Germinal center (tissue), 1 donor: ENCODE results near the gene CMBL.
A peak's percentile ranks its signal among the peaks of the same experiment; 100 is the strongest.
"Not testable (repeated sequence)": the region's sequence is repeated elsewhere in the genome, so short reads cannot be mapped to it uniquely, and the experiment has no call there.

Experiments
- DNase-seq: peaks from one replicate; pipeline ENCODE4 v3.0.0; 2012; ENCODE audit warnings: mixed read lengths, low spot score

CMBL gene

DNA sequence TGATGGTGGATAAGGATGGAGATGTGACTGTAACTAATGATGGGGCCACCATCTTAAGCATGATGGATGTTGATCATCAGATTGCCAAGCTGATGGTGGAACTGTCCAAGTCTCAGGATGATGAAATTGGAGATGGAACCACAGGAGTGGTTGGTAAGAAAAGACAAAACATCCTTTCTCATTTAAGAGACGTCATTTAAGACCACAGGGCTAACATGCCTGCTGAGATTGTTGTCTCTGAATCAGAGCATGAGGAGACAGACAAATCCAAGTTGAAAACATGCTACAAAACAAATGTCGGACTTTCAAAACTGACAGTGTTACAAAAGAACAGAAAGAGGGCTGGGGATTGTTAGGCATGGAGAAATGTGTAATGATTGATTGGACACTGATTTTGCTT is 53.0 kb downstream of the CMBL start:
- DNase-seq, result no peak

DNA sequence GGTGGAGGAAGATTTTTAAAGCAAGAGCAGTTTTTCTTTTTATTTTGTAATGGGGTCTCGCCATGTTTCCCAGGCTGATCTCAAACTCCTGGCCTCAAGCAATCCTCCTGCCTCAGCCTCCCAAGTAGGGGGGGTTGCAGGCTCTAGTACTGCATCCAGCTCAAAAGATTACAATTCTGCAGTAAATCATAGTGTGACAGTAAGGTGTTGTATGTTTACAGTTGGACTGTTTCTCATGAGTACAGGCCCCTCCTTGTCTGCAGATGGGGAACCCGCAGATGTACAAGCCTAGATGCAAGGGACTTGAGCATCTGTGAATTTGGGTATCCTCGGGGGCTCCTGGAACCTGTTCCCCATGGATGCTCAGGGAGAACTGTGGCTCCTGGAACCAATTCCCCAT is 54.3 kb downstream of the CMBL start:
- DNase-seq, result no peak

DNA sequence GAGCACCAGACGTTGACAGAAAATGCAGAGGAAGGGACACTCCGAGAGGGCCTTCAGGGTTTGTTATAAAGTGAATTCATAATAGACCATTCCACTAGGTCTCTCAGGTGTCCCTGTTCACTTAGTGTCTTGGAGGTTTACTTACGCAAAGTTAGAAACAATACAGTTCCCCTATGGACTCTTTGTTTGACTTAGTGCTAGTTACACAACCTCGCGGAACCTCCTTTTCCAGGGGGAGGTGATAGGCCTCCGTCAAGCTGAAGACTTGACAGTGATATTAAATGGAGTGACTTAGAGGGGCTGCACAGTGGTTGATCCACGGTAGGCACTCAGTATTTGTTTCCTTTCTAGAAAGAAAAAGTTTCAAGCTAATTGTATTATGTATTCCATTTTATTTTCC is 56.3 kb downstream of the CMBL start:
- DNase-seq, result no peak

DNA sequence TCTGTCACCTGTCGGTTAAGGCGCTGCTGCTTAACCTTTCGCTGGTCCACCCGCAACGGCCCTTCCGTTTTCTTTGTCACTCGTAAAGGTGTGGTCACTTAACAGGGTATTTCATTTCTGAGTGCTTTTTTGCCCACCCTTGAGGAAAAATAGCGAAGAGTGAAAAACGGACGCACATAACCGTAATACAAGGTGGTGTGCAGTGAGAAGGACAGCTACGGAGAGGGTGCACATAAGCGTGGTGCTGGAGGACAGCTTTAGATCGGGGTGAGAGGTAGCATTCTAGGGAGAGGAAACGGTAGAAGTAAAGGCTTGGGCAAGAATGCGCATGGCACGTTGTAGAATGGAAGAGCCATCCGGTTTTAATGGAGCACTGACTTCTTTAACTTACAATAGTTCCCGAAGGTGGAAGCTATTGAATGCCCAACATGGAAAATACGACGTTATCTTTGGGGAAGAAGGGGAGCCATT is 56.9 kb downstream of the CMBL start:
- peak; percentile 40 for DNase-seq

DNA sequence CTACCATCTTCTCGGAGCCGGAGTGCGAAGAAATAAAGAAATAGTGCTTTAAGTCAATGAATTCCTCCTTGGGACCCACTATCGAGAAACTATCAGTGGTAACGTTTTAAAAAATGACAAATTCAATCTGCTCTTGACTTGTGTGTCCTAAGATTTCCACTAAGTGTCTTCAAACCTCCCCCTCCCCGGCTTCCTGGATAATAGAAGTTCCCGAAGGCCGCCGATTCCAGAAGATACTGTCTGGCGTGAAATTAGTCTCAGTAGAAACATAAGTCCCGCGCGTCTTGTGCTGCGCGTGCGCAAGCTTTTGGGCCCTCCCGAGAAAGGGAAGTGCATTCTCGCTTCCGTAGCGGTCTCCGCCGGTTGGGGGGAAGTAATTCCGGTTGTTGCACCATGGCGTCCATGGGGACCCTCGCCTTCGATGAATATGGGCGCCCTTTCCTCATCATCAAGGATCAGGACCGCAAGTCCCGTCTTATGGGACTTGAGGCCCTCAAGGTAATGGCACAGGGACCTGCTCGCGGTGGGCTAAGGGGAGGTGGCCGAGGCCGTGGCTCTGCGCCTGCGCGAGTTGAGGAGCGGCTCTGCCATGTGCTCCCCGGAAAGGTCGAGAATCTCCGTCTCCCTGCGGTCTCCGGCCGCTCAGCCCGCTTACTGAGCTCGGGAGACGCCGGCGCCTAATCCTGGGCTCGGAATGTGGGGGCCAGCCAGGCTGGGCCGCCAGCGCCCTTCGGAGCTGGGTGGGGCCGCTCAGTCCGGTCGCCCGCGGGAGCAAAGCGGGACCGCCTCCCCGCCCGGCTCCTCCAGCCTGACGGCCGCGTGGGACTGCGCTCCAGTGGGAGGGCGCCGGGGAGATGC is 57.5 kb downstream of the CMBL start, which contains the start of gene CCT5:
CCT5 (plus strand) TSS at position 333 of the 858 bp plus-strand sequence; CDS start at position 394, 61 bp downstream.
- DNase-seq, result peak; percentile 95

DNA sequence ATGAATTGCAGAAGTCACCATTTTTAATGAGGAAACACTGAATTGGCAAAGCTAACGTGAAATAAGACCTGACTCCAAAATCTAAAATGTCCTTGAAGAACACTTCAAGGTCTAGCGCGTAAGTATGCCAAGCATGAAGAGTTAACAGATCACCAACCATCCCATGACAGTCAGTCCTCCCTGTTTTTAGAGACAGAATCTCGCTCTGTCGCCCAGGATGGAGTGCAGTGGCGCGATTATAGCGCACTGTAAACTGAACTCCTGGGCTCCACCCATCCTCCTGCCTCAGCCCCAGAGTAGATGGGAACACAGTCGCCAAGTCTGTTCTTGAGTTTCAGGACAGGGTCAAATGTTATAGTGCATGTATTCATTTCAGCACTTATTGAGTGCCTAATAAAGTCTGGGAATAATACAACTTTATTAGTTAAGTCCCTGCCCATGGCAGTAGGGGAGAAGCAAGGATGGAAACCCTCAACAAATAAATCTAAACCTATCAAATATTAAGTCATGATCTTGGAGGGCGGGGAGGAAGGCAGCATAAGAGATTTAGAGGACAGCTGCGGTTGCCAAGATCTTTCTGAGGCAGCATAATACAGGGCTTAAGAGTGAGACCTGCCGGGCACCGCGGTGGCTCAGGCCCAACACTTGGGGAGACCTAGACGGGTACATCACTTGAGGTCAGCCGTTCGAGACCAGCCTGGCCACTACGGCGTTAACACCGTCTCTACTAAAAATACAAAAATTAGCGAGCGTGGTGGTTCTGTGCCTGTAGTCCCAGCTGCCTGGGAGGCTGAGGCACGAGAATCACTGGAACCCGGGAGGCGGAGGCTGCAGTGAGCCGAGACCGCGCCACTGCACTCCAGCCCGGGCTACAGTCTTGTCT is 59.1 kb downstream of the CMBL start:
- no peak for DNase-seq

DNA sequence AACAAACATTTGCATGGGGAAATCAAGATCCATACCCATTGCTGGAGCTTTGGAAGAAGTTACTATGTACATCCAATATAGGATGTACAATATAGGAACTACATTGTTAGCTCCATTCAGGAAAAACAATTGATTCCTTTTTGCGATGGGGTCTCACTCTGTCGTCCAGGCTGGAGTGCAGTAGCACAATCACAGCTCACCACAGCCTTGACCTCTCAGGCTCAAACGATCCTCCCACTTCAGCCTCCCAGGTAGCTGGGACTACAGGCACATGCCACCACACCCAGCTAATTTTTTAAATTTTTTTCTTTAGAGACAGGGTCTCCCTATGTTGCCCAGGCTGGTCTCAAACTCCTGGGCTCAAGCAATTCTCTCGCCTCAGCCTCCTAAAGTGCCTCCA is 60.5 kb downstream of the CMBL start:
- not testable (repeated sequence) for DNase-seq

DNA sequence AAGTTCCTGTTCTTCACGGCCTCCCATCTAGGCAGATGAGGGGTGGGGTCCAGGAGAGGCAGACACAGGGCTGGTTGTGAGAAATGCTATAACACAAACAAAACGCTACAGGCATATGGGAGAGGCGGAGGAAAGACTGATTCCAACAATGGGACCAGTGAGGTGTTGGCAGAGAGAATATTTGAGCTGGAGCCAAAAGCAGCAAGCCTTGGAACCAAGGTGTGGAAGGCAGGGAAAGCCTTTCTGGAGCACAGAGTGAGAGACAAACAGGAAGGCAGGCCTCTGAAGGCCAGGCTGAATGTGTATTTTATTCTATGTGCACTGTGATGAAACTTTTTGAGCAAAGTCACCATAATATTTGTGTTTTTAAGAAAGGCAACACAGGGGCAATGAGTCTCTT is 60.9 kb downstream of the CMBL start:
- DNase-seq, result no peak

DNA sequence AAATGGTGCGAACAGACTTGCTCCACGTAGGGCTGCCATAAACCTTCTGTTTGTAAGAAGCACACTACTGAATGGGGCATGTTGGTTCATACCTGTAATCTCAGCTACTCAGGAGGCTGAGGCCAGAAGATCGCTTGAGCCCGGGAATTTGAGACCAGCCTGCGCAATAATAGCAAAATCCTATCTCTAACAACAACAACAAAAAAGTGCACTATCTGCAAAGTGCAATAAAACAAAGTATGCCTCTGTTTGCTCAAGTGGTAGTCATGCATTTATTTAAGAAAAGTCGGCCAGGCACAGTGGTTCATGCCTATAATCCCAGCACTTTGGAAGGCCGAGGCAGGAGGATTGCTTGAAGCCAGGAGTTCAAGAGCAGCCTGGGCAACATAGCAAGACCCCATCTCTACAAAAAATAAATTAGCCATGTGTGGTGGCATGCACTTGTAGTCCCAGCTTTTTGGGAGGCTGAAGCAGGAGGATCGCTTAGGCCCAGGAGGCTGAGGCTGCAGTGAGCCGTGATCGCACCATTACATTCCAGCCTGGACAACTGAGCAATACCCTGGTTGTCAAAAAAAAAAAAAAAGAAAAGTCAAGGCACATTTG is 63.3 kb downstream of the CMBL start:
- DNase-seq, result no peak

DNA sequence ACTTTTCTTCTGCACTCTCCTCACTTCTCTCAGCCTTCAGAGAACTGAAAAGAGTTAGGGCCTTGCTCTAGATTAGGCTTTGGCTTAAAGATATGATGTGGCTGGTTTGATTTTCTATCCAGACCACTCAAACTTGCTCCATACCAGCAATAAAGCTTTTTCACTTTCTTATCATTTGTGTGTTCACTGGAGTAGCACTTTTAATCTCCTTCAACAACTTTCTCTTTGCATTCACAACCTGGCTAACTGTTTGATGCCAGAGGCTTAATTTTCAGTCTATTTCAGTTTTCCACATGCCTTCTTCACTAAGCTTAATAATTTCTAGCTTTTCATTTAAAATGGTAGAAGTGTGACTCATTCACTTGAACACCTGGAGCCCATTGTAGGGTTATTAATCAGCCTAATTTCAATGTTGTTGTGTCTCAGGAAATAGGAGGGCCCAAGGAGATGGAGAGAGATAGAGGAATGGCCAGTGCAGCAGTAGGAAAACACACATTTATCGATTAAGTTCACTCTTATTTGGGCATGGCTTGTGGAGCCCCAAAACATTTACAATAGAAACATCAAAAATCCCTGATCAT is 64.0 kb downstream of the CMBL start:
- no peak for DNase-seq

DNA sequence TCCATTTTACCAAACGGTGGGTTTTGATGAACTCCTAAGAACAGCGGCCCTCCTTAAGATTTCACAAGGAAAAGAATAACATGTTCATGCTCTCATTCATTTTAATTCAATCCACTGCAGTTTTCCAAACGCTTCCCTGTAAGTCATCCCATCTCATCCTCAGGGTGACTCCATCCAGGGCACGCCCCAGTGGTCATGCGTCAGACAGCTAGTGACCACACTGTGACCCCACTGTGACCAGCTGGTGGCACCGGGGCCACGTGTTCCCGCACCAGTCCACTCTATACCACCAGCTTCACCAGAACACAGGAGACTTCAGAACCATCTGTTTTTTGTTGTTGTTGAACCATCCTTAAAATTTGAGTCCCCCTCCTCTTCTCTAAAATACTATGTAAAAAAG is 72.4 kb downstream of the CMBL start:
- DNase-seq, result no peak

DNA sequence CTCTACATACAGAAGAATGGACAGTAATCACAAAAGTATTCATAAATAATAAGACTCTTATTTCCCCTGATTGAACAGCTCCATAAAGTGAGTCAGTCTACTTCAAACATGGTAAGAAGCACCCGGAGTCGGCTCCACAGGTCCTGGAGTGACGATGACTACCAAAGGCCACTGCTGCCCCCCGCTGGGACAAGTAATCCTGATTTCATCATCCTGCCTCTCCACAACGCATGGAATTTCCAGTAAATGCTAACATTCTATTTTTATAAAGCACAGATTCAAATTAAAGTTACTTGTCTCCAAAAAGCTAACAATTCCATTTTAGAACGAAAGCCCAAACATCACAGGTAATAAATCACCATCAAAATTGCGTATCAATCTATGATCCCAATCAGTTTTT is 74.2 kb downstream of the CMBL start:
- no peak for DNase-seq

DNA sequence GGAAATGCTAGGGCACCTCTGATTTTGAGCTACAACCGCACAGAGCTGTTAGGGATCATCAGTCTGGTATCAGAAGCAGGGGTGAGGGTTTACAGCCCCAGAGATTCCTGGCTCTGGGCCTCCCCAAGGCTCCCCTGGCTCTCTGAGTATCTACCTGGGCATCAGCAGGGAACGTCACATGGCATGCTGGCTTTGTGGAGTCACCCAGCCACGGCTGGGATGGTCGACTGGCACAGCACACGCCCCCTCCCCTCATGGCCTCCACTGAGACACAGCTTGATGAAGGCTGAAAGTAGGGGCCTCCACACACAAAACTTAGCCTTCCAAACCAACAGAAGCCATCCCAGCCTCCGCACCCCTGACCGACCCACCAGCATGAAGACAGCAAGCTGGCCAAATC is 74.7 kb downstream of the CMBL start:
- DNase-seq, result no peak

DNA sequence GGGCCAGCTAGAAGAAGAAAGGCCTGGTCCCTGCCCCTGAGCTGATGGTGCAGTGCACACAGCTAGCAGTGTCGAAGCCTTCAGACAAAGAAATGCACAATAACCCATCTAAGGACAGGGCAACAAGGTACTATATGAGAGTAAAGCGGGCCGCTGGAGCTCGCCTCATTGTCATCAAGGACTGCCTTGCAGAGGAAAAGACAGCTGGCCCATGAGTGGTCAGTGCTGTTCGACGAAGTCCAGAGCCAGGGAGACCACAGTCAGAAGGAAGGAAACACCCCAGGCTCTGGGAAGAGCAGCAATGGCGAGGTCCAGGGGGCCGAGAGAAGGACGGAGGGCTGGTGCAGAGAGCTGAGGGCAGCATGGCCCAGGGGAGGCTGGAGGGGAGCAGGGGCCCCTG is 75.3 kb downstream of the CMBL start:
- no peak for DNase-seq

DNA sequence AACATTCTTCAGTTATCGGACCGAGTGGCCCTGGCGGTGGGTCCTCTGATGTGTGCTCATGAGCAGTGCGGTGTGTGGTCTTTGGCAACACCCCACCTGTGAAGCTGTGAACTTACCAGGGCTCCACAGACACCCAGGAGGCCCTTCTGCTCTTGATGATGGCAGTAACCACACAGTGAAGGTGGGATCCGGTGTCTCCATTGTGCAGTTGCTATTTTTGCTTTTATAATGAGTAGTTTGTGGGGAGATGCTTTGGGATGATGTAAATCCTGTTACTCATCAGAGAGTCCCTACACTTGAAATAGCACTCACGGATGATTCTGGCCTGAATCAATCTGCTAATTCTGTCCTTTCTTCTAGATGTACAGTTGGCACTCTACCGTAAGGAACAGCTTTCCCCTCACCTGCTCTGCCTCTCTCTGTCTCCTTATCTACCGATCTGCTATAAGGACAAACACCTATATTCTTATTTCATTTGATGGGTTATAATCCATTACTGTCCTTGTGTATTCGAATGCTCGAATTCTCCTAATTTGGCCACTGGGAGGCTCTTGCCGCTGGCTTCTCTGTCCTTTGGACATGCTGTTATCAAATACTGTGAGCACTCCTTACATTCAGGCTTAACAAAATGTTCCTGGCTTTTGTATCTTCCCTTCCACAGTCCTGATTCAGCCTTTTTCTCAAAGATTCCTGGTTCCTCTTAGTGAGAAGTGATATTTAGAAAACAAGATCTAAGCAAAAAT is 78.2 kb downstream of the CMBL start:
- DNase-seq, result no peak

DNA sequence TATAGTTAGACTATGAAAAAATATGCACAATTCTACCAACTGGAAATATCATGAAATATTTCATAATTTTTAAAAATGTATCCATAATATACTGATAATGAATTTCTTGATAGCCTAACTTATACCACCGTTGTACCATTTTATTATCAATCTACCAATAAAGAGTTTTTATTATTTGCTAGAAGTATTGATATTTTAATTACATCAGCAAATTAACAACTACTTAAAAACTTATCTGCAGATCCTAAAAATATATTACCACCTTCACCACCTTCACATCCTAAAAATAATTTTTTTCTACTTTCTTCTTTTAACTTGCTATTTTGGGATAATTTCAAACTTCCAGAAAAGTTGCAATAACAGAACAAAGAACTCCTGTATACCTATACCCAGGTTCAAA is 79.4 kb downstream of the CMBL start:
- no peak for DNase-seq
